ENCODE results near the gene SFXN4.

The SFXN4 gene, protein sequence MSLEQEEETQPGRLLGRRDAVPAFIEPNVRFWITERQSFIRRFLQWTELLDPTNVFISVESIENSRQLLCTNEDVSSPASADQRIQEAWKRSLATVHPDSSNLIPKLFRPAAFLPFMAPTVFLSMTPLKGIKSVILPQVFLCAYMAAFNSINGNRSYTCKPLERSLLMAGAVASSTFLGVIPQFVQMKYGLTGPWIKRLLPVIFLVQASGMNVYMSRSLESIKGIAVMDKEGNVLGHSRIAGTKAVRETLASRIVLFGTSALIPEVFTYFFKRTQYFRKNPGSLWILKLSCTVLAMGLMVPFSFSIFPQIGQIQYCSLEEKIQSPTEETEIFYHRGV

DNA sequence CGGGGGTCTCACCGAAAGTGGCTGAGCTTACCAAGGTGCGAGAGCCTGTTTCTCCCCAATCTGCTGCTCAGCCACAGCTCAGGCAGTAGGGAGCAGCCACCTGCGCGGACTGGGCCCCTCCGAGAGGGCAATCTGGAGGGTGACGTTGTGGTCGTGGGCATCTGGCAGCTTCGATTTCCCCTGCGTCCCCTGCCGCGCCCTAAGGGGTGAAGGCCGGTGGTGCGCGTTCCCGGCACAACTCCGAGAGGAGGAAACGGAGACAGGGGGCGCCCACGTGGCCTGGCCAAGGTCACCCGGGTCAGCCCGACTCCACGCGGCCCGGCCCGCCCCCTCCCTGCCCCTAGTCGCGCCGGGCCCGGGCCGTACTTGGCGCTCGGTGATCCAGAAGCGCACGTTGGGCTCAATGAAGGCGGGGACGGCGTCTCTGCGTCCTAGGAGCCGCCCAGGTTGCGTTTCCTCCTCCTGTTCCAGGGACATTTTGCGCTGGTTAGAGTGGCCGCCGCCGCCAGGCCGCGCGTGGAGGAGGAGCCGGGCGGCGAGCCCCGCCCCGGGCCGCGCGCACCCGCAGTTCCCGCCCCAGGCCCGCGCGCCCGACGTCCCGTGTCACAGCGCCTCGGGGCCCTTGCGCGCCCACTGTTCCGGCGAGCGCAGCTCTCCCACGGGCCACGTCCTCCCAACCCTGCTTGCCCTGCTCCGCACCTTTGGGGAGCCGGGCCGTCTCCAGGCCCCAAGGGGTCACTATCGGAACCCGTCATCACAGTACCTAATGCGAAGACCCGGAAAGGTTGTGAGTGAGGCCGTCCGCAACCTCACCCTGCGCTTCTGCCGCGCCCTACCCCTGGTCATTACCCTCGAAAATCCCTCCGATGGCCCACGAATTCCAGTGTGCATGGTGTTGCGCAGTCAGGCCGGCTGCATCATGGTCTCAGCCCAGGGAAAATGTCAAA, at the start of gene SFXN4:
TSS of gene SFXN4 (minus strand) at position 544 of the 947 bp plus-strand sequence. CDS start at position 477, 67 bp downstream.
- in situ Hi-C loops (cut with MboI; ENCODE audit: low sequenced_read_pairs): no loop called here

DNA sequence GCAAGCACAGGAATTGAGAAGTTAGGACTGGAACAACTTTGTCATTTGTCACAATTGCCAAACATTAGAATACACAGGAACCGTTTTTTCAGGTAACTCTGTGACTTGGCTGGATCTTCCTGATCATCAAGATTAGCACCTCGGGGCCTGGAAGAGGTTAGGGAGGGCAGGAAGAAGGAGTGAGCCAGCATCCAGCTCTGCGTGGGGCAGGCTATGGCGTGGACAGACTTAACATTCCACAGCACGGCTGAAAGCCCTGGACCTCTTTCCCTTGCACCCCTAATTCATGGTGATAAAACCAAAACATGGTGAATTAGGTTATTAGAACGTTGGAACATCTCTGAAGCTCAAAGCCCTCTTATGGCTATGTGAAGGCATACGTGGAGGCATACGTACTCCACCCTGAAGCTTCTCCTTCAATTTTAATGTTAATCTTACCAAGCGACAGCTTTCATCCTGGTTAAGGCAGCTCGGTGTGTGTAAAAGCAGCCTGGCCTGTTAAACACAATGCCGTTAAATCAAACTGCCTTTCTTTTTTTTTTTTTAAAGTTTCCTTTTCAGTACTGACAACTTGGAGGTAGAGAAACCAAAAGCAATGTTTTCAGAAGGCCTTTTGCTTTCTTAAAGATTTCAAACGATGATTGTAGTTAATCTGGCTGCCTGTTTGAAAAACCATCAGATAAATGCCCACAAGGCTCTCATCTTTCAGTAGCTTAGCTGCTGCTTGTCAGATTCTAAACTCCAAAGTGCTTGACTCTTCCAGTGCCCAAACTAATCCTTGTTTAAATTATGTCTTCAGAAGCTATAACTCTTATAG, 46.3 kb upstream of the SFXN4 start:
- in situ Hi-C loops (cut with MboI; ENCODE audit: low sequenced_read_pairs): no loop called here

DNA sequence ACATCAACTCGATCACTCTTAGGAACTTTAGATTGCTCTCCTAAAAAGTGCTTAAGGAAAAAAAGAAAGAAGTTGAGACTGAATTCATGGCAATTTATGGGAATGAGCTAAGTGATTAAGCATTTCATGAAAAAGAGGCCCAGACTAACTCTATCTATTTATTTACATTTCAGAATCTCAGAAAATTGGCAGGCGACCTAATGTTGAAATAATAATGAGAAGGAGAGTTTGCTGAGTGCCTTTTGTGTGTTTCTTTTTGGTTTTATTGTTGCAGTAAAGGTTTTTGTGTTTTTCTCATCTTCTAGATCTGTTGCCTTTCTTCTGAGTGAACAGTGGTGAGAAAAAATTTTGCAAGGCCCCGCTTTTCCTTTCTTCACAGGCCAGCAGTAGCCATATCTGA, 45.7 kb upstream of the SFXN4 start:
- in situ Hi-C loops (cut with MboI; ENCODE audit: low sequenced_read_pairs): no loop called here

DNA sequence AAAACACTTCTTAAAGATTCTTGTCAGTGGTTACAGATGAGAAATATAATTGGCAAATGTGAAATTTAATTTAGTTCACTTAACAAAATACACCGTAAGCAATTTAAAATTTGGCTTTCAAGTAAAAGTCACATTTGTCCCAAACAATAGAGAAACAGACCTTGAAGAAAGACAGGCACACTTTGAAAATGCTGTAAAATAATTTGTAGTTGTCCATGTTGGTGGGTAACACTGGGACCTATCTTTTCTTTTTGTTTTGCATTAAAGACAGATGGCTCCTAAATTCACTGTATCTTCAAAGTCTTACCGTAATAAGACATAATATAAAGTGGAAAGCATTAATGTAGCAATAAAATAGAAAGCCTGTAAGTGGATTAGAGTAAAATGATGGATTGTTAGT, 45.1 kb upstream of the SFXN4 start:
- in situ Hi-C loops (cut with MboI; ENCODE audit: low sequenced_read_pairs): no loop called here

DNA sequence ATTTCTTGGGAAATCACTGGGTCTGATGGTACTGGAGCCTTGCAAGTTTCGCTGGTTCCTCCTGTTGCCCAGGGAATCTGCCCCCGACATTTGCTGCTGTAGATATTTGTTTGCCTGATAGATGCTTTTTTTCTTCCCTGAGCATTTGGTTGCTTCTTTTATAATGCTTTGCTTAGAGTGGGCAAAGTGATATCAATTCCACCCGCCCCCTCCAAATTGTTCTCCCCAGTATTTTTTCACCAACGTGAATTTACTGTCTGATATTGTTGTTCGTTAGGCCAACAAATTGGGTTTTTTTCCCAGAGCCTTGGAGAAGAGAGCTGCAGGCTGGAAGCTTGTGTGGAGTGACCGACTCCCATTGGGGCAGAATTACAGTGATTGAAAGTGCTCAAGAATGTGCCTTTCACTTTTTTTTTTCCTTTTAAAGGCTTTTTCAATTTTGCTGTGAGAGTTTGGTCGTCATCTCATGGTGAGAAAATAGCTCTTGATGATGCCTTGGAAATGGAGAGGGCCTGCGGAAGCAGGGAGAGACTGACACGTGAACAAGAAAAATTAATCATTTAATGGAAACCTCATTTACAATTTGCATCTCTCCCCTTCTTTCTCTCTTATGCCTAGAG, 44.3 kb upstream of the SFXN4 start:
- in situ Hi-C loops (cut with MboI; ENCODE audit: low sequenced_read_pairs): no loop called here

DNA sequence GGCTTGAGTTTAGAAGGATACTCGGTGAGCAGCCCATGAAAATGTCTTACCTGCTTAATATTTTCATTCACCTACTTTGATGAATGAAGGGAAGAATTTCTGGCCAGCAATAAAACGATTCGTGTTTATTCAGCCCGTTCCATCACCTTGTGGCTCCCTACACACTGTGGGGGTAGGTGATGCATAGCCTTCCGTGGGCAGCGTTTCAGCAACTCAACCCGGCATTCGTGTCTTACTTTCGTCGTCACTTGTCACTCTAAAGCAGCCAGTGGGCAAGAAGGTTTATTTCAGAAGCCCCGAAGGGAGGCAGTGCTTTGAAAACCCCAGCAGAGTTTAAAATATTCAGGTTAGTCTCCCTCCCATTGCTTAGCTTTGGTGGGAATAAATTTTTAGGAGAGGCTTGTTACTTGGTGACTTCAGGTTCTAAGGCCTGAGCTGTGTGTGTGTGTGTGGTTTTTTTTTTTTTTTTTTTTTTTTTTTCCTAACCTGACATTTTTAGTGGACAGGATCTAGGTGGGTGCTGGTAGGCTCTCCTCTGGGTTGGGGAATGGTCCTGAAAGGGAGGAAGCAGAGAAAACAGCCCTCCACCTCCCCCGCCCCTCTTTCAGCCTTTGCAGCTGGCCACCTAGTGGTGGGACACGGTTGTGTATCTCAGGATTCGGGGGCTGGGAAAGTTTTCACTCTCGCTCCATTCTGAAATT, 43.7 kb upstream of the SFXN4 start:
- in situ Hi-C loops (cut with MboI; ENCODE audit: low sequenced_read_pairs): no loop called here

DNA sequence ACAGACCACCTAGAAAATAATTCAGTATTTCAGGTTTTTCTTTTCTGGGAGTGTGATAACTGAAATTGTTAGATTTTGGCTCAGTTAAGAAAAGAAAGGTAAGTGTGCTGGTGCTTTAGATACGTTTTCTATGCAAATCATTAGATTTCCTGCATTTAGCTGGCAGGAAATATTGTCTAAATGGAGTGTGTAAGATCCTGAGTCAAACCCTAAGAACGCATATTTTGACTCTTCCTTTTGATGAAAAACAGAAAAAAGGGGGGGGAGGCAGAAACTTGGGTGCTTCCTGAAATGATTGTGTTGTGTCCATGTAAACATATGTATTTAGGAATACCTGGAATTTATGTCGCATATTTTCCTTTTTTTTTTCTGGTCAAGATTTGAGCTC, 43.0 kb upstream of the SFXN4 start:
- in situ Hi-C loops (cut with MboI; ENCODE audit: low sequenced_read_pairs): no loop called here

DNA sequence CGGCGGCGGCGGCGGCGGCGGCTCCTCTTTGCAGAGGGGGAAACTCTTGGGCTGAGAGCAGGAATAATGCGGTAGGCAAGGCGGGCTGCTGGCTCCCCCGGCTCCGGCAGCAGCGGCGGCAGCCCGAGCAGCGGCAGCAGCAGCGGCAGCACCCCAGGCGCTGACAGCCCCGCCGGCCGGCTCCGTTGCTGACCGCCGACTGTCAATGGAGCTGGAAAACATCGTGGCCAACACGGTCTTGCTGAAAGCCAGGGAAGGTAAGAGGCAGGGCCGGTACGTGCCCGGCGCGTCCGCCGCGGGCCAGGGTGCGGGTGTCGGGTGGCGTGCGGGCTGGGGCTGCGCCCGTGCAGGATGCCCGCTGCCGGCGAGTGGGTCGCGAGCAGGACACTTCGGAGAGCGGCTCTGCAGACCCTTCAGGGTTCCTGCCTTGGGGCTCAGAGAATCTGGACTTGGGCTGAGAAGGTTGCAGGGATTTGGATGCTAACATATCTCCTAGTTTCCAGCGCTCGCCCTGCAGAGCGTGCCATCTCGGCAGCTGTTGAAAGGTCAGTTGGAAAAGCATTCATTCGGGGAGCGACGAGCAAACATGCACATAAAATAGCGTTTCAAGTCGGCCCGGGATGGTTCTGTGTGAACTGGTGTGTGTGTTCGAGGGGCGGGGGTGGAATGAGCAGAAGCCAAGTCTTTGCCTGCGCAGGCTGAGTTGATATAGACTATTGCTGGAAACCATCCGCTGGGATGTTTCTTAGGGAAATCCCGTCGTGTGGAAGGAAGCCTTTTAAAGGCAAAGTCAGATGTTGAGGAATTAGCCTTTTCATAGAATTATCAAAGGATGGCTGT, 42.4 kb upstream of the SFXN4 start:
- in situ Hi-C loops (cut with MboI; ENCODE audit: low sequenced_read_pairs): no loop called here

DNA sequence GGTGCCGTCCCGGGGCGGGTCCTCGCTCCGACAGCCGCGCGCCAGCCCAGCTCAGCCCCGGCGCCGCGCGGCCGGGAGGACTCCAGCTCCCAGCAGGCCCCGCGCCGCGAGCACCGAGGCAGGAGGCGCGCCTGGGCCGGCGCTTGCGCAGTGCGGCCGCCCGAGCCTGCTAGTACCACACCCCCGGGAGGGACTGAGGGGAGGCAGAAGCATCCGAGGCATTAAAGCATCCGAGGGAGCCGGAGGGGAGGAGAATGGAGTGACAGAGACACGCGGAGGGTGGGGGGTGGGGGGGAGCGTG, 41.8 kb upstream of the SFXN4 start, which contains the start of gene GRK5:
TSS of gene GRK5 (plus strand) at position 206 of the 301 bp plus-strand sequence. CDS start 347 bp downstream, outside the sequence.
- in situ Hi-C loops (cut with MboI; ENCODE audit: low sequenced_read_pairs): no loop called here

DNA sequence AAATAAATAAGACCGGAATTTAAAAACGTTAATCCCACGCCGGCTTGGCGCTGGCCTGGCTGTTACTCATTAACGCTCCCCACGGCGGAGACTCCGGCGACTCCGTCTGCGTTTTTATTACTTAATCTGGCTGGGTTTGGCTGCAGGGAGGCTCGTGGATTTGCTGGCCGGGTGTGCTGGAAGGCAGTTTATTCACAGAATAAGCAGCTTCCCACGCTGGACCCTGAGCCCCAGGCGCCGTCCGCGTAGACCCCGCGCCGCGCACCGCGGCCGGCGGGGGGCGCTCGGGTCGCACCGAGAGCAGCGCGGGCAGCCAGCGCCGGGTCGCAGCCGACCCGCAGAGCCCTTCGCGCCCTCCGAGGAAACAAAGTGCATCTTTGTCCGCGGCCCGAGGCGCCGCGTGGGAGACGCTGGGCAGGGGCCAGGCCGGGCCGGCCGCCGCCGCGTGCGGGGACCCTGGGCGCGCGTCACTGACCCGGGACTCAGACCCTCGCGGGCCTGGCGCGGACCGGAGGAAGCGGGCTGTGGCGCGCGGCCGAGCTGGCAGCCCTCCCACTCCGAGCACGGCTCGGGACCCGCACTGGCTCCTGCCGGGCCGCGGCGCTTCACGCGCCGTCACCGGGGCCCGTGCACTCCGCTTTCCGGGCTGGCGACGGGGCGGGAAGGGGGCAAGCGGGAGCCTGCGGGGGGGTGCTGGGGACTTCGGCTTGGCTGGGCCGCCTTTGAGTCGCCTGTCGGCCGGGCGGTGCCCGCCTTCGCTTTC, 41.3 kb upstream of the SFXN4 start:
- in situ Hi-C loops (cut with MboI; ENCODE audit: low sequenced_read_pairs): no loop called here

DNA sequence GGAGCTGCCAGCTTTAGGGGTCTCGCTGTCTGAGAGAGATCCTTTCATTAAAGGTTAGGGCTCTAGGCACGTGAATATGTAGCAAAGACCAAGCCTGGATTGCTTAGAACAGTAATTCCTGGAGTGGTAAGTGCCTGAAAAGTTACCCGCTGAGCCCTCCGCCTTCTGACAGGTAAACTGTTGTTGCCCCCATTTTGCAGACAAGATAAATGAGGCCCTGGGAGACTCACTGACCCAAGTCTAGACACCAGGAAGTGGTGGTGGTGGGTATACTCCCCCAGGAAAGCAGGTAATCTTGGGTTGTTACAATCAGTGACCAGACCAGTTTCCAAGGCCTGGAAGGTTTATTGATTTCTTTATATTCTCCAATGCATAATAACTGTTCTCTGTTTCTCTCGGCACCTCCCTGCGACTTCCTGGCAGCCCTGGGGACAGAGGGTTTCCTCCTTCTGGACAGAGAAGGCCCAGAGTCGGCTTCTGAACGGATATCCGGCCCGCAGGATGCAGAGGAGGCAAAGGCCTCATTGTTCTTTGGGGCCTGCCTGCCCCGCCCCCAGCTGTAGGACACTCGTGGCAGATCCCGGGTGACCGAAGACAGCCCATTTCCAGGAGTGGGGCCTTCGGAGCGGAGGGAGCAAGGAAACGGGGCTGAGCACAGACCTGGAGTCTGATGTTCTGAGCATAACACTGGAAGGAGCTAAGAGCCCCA, 40.5 kb upstream of the SFXN4 start:
- in situ Hi-C loops (cut with MboI; ENCODE audit: low sequenced_read_pairs): no loop called here

DNA sequence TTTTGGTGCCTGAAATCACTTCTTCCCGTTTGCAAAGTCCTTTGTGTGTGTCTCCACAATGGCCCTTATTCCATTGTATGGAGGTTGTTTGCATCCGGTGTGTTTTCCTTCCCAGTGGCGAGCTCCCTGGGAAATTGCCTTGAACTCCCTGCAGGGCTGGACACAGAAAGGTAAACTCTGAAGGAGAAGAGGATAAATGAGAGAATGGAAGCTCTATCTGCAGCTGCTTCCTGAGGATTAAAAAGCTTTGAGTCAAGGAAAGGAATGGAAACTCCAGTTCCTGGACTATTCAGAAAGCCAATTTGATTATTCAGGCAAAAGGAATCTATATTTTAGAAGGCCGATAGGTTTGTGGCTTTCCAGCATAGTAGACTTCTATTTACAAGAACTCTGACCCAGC, 37.5 kb upstream of the SFXN4 start:
- in situ Hi-C loops (cut with MboI; ENCODE audit: low sequenced_read_pairs): no loop called here

DNA sequence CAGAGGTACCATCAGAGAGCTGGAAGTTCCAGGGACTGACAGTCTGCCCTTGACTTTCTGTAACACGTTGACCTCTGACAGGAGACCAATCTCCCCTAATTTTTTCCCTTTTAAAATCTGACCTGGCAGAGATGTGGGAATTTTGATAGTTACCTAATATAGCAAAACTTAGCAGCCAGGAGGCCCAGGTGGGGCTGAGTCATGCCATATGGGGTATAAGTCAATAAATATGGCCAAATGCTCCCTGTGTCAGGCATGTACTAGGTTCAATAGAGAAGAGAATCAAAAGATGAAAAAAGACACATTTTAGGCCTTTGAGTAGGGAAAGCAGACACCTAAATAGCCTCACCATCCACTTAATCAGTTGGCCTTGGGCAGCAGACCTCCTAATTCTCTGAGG, 35.7 kb upstream of the SFXN4 start:
- in situ Hi-C loops (cut with MboI; ENCODE audit: low sequenced_read_pairs): no loop called here

DNA sequence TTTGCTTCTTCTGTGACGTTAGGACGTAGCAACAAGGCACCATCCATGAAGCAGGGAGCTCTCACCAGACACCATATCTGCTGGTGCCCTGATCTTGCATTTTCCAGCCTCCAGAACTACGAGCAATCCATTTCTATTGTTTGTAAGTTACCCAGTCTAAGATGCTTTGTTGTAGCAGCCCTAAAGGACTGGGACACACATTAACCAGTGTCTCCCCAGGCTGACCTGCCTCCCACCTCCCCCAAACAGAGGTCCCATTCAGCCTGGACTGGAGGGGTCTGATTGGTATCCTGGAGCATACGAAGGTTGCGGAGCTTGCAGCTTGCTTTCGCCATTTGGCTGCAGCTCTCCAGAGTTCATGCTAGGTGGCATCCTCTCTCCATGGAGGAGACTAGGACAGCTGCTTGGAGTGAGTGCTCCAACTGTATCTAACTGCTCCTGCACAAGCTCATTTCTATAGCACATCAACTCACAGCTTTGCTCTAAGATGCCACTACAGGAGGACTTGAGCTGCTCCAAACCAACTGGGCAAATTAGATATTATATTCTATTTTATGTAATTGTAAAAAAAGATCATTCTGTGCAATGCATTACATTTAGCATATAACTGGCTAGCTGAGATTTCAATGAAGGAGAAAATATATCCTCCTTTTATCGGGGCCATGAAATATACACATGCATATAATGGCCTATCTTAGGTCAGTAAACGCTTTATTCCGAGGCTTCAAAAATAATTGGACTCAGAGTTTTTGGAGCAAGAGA, 33.9 kb upstream of the SFXN4 start:
- in situ Hi-C loops (cut with MboI; ENCODE audit: low sequenced_read_pairs): no loop called here

DNA sequence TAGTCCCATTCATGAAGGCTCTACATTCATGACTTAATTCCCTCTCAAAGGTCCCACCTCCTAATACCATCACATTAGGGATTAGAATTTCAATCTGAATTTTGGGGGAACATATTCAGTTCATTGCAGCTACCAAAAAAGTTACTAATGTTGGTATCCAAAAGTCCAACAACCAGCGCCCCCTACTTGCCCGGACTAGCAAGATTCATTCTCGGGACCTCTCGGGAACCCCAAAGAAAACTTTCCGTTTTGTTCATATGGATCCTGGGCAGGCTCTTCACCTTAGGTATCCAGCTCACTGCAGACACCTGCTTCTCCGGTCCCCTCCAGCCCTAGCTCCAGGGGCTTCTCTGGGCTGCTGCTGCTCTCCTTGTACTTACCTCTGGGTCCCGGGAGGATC, 32.9 kb upstream of the SFXN4 start:
- in situ Hi-C loops (cut with MboI; ENCODE audit: low sequenced_read_pairs): no loop called here

DNA sequence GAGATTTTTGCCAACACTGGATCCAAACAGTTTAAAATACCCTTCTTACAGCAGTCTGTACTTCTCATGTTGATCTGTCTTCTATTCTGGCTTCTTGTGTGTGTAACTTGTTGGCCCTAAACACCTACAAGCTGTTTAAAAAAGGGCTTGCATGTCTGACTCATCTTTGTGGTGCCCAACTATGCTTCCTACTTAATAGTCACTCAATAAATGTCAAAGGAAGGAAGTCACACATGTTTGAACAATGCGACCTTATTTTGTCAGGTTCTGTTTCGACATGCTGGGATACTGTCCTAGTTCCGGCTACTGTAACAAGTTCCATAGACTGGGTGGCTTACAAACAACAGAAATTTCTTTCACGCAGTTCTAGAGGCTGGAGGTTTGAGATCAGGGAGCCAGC, 32.4 kb upstream of the SFXN4 start:
- in situ Hi-C loops (cut with MboI; ENCODE audit: low sequenced_read_pairs): no loop called here

DNA sequence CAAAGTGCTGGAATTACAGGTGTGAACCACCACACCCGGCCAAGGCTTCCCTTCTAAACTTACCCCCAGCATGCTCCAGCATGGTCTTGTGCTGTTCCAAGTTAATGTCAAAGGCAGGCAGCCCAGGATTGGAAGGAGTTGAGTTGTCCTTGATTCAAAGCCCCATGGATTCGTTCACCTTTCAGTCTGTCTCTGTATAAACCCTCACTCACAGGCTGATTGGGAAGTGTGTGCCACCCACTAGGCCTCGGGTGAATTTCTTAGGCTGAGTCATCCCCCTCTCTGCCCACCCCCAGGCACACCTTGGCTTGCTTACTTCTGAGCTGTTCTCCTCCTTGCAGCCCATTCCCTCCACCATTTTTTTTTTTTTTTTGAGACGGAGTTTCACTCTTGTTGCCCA, 26.4 kb upstream of the SFXN4 start:
- in situ Hi-C loops (cut with MboI; ENCODE audit: low sequenced_read_pairs): no loop called here

All from hTERT RPE-1 (cell line).